Nephron progenitor cell (in vitro differentiated cells): ENCODE data around the gene SLCO2A1.

Experiments
- DNase-seq: peaks from one replicate; pipeline ENCODE4 v3.0.0; 2021
- H3K27ac Mint-ChIP-seq: 2 replicates; pipeline ENCODE4 v1.8.0; 2021; ENCODE audit warnings: mild to moderate bottlenecking, moderate library complexity, mixed read lengths
- H3K27me3 Mint-ChIP-seq: 2 replicates; pipeline ENCODE4 v1.8.0; 2021; ENCODE audit warnings: mild to moderate bottlenecking, low read depth, mixed read lengths; ENCODE audit not compliant: poor library complexity
- H3K36me3 Mint-ChIP-seq: 2 replicates; pipeline ENCODE4 v1.8.0; 2021; ENCODE audit warnings: low read depth, mixed read lengths
- H3K4me1 Mint-ChIP-seq: 2 replicates; pipeline ENCODE4 v1.8.0; 2021; ENCODE audit warnings: mixed read lengths
- H3K4me3 Mint-ChIP-seq: 2 replicates; pipeline ENCODE4 v1.8.0; 2021; ENCODE audit warnings: mild to moderate bottlenecking, moderate library complexity, mixed read lengths
- H3K9me3 Mint-ChIP-seq: 2 replicates; pipeline ENCODE4 v1.8.0; 2021; ENCODE audit warnings: mild to moderate bottlenecking, moderate library complexity, mixed read lengths
- CTCF ChIP-seq: fragments of 200-600 bp; sonication (generic); IDR thresholded peaks from 2 replicates; pipeline ENCODE4 v1.5.0; 2021; ENCODE audit warnings: antibody characterized with exemption

The SLCO2A1 gene

GRCh38 chr3:133928136-133928893 is 101.4 kb downstream of the SLCO2A1 start:
- H3K36me3 Mint-ChIP-seq = peaks cover 2% of the 10 kb centered on the region
- no peak for DNase-seq
- TF ChIP-seq CTCF = no peak
- H3K4me3 Mint-ChIP-seq = peak overlapping the region; percentile 75
- no peaks in the 10 kb centered on the region for H3K9me3 Mint-ChIP-seq
- H3K27me3 Mint-ChIP-seq = peaks cover 26% of the 10 kb centered on the region
- no peak overlapping the region for H3K27ac Mint-ChIP-seq
- peaks cover 17% of the 10 kb centered on the region for H3K4me1 Mint-ChIP-seq

DNA sequence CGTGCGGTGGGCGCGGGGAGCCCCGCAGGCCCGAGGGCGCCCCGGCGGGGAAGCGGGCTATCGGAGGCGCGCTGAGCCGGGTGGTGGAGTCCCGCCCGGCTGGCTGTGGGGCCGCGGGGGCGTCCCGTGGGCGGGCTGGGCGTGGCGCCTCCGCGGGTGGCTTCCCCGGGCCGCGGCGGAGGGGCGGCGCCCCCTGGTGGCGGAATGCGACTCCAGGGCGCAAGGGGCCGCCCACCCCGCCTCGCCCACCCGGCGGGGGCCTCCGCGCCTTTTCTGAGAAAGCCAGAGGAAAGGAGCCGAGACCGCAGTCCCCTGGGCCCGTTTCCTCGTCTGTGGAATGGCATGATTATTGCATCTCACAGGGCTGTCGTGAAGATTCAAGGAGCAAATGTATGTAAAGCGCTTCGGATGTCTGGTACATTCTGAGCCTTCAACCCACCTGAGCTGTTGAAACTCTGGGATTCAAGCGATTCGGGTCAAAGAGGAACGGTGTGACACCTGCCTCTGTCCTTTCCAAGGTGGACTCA is 102.1 kb downstream of the SLCO2A1 start:
- Mint-ChIP-seq H3K27me3 (peaks cover 26% of the 10 kb centered on the region), H3K36me3 (no peaks in the 10 kb centered on the region), H3K4me3 (peak overlapping the region; percentile 83), H3K9me3 (no peaks in the 10 kb centered on the region), H3K27ac (no peak overlapping the region), H3K4me1 (peaks cover 17% of the 10 kb centered on the region)
- TF ChIP-seq CTCF = peak; percentile 45
- peak; percentile 91 for DNase-seq

DNA sequence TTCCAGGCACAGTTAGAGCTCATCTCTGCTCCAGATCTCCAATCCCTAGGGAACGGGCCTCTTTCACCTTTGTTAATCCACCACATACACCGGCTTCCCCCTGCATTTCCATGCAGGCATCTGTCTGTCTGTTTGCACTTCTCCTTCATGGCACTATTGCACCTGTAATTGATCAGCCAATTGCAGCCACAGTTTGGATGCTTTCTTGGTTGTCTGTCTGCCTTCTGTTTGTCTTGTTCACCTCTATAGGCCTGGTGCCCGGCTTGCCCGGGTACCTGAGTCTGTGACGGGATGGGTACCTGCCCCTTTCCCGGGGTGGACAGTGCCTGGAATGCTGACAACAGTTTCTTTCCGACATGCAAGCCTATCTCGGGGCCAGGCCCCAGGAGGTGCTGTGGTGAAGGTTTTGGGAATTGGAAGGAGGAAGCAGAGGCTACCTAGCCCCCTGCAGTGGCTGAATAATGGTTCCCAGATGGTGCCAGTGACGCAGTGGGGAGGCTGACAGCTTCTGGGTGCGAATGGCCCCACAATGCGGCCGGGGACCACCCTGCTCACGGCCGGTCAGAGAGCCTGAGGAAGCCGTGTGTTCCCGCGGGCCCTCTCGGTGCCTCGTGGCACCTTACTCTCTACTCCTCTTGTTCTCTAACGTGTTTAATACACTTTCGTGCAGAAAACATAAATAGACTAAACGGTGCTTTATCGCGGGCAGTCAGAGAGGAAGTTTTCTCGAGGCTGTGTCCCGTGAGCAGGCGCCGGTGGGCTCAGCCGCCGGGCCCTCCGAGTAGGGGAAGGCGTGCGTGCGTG is 102.8 kb downstream of the SLCO2A1 start:
- Mint-ChIP-seq H3K4me3 (peak overlapping the region; percentile 83), H3K36me3 (no peaks in the 10 kb centered on the region), H3K4me1 (peaks cover 17% of the 10 kb centered on the region), H3K27ac (no peak overlapping the region), H3K9me3 (no peaks in the 10 kb centered on the region), H3K27me3 (peaks cover 26% of the 10 kb centered on the region)
- peak; percentile 25 for DNase-seq
- TF ChIP-seq CTCF = no peak

GRCh38 chr3:133925960-133926735 is 103.6 kb downstream of the SLCO2A1 start:
- Mint-ChIP-seq H3K27ac (no peak overlapping the region), H3K4me1 (peaks cover 17% of the 10 kb centered on the region), H3K9me3 (peaks cover 4% of the 10 kb centered on the region), H3K36me3 (no peaks in the 10 kb centered on the region), H3K27me3 (peaks cover 25% of the 10 kb centered on the region), H3K4me3 (peak overlapping the region; percentile 52)
- no peak for TF ChIP-seq CTCF
- no peak for DNase-seq

DNA sequence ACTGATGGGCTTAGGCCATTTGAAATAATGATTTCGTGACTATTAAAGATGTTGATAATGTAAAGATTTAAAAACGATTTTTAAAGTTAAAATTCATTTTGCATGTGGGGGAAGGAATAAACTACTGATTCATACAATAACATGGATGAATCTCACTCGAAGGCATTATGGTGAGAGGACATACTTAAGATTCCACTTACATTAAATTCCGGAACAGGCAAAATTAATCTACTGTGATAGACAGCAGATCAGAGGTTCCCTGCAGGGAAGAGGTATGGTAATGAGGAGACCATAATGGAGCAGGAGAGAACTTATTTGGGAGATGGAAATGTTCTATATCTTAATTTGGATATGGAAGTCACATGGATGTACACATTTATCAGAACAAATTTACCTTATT is 105.7 kb downstream of the SLCO2A1 start:
- Mint-ChIP-seq H3K9me3 (peaks cover 6% of the 10 kb centered on the region), H3K27me3 (peaks cover 23% of the 10 kb centered on the region), H3K4me1 (peaks cover 11% of the 10 kb centered on the region), H3K4me3 (no peak overlapping the region), H3K36me3 (no peaks in the 10 kb centered on the region), H3K27ac (no peak overlapping the region)
- no peak for DNase-seq
- TF ChIP-seq CTCF = no peak
